Brain microvascular endothelial cell (primary cell): ENCODE measurements around the gene MTM1.

ENCODE experiments used
- DNase-seq: peaks from one replicate; pipeline ENCODE4 v3.0.0-alpha.2; 2020
- H3K27ac ChIP-seq: fragments of 250-450 bp; sonication (Bioruptor Pico); 2 replicates; pipeline ENCODE4 v1.5.1; 2020; ENCODE audit warnings: mild to moderate bottlenecking, moderate library complexity
- H3K27me3 ChIP-seq: fragments of 250-450 bp; sonication (Bioruptor Pico); replicated peaks from 2 replicates; pipeline ENCODE4 v1.5.1; 2020; ENCODE audit warnings: mild to moderate bottlenecking
- H3K36me3 ChIP-seq: fragments of 250-450 bp; sonication (Bioruptor Pico); replicated peaks from 2 replicates; pipeline ENCODE4 v1.5.1; 2020; ENCODE audit warnings: mild to moderate bottlenecking
- H3K4me3 ChIP-seq: 2 replicates; pipeline ENCODE4 v1.5.1; 2011; ENCODE audit warnings: low read depth, mild to moderate bottlenecking, control low read depth, low read length, moderate library complexity
- CTCF ChIP-seq: IDR thresholded peaks from 2 replicates; pipeline ENCODE4 v1.5.1; 2011; ENCODE audit warnings: low read depth, mild to moderate bottlenecking, moderate library complexity, low read length, control low read depth, inconsistent platforms; ENCODE audit errors: missing control alignments
- in situ Hi-C: cut with HindIII; loops from 2 replicates; pipeline ENCODE4 v1.10.0; 2017; ENCODE audit warnings: low sequenced_read_pairs, low pct_ligation_motif_present

MTM1 gene

GRCh38 chrX:150615356-150615755 is 46.9 kb downstream of the MTM1 start:
- no peaks in the 10 kb centered on the region for H3K27me3 ChIP-seq
- no peak overlapping the region for H3K4me3 ChIP-seq
- in situ Hi-C loops: no loop called here
- no peak for DNase-seq
- no peak overlapping the region for H3K27ac ChIP-seq
- no peaks in the 10 kb centered on the region for H3K36me3 ChIP-seq
- no peak for TF ChIP-seq CTCF

- no peaks in the 10 kb centered on the region for H3K27me3 ChIP-seq
- H3K27ac ChIP-seq: no peak overlapping the region
- no peak for TF ChIP-seq CTCF
- no peak for DNase-seq
- in situ Hi-C loops: no loop called here
- no peak overlapping the region for H3K4me3 ChIP-seq
- no peaks in the 10 kb centered on the region for H3K36me3 ChIP-seq
Observed at GRCh38 chrX:150616179-150616862, 47.9 kb downstream of the MTM1 start.

- in situ Hi-C loops: no loop called here
- Histone ChIP-seq H3K27me3 (no peaks in the 10 kb centered on the region), H3K36me3 (no peaks in the 10 kb centered on the region), H3K4me3 (no peak overlapping the region), H3K27ac (no peak overlapping the region)
- DNase-seq: no peak
- no peak for TF ChIP-seq CTCF
Observed at GRCh38 chrX:150616863-150617198, 48.4 kb downstream of the MTM1 start.

- Histone ChIP-seq H3K4me3 (no peak overlapping the region), H3K36me3 (no peaks in the 10 kb centered on the region), H3K27me3 (no peaks in the 10 kb centered on the region), H3K27ac (no peak overlapping the region)
- in situ Hi-C loops: no loop called here
- DNase-seq: no peak
- TF ChIP-seq CTCF: no peak
Observed at GRCh38 chrX:150621652-150622051, 53.2 kb downstream of the MTM1 start.

GRCh38 chrX:150623583-150623982 is 55.2 kb downstream of the MTM1 start:
- DNase-seq: no peak
- Histone ChIP-seq H3K4me3 (no peak overlapping the region), H3K36me3 (no peaks in the 10 kb centered on the region), H3K27ac (no peak overlapping the region), H3K27me3 (no peaks in the 10 kb centered on the region)
- in situ Hi-C loops: no loop called here
- TF ChIP-seq CTCF: no peak

GRCh38 chrX:150625097-150625496 is 56.7 kb downstream of the MTM1 start:
- Histone ChIP-seq H3K4me3 (no peak overlapping the region), H3K27me3 (no peaks in the 10 kb centered on the region), H3K36me3 (no peaks in the 10 kb centered on the region), H3K27ac (no peak overlapping the region)
- in situ Hi-C loops: no loop called here
- DNase-seq: no peak
- no peak for TF ChIP-seq CTCF
